GM12873 (cell line): ENCODE measurements around the gene MYOZ2.

ENCODE experiments used
- TF ChIP-seq, protein P1 (sequence below): IDR thresholded peaks from 2 replicates; pipeline ENCODE4 v1.5.1; 2012; ENCODE audit warnings: low read depth, mild to moderate bottlenecking, moderate library complexity, low read length, control low read depth; ENCODE audit not compliant: insufficient read depth; ENCODE audit errors: missing control alignments

Gene MYOZ2

DNA sequence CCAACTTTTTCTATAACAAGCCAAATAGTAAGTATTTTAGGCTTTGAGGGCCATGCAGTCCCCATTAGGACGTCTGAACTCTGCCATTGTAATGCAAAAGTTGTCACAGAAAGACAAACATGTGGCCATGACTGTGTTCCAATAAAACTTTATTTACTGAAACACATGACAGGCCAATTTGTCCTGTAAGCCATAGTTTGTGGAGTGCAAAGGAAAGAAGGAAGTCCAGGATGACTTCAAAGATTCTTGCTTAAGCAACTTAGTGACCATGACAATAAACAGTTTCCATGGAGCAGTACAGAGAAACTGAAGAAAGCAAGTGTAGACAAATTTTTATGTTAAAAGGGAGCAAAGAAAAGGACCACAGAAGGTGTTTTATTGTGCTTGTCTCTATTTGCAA lies 35.0 kb upstream of the MYOZ2 start:
- TF ChIP-seq, protein P1, sequence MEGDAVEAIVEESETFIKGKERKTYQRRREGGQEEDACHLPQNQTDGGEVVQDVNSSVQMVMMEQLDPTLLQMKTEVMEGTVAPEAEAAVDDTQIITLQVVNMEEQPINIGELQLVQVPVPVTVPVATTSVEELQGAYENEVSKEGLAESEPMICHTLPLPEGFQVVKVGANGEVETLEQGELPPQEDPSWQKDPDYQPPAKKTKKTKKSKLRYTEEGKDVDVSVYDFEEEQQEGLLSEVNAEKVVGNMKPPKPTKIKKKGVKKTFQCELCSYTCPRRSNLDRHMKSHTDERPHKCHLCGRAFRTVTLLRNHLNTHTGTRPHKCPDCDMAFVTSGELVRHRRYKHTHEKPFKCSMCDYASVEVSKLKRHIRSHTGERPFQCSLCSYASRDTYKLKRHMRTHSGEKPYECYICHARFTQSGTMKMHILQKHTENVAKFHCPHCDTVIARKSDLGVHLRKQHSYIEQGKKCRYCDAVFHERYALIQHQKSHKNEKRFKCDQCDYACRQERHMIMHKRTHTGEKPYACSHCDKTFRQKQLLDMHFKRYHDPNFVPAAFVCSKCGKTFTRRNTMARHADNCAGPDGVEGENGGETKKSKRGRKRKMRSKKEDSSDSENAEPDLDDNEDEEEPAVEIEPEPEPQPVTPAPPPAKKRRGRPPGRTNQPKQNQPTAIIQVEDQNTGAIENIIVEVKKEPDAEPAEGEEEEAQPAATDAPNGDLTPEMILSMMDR = no peak

DNA sequence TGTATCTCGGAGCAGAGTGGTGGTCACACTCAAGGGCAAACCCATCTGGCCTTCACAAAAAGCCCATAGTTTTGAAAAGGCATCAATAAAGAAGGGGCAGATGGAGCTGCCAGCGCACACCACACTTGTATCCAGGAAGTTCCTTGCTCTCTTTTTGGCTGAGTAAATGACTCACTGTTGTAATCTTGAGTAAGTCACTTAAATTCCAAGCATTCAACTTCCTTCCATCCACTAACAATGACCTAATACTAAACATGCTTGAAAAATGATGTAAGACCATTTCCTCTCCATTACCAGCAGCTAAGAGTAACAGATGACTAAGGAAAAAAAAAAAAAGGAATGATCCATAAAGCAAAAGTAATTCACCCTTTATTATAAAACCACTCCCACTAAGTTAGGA lies 32.4 kb upstream of the MYOZ2 start:
- TF ChIP-seq, protein P1 = no peak

DNA sequence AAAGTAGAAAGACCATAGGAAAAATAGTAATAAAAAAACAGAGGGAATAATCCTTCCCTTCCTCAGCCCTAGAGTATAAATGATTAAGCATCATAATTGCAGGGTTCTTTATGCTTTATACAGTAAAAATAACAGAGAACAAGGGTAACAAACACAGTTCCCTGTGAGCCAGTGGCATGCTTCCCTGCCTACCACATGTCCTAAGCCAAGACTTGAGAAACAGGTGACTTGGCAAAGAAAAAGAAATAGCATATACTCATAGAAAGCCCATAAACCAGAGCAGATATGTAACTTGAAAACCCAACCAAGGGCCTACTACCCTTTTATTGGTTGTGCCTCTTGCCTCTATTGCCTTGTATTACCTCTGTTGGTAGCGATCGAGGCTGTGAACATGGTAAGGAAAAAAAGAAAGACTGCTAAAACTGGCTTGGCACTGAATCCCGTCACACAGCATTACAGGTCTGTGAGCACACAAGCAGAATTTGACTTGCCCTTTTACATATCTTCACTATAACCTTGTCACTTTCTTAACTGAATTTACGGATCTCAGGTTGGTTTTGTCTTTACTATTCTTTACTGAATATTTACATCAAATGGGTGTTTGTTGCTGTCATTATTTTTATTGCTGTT lies 30.9 kb upstream of the MYOZ2 start:
- TF ChIP-seq, protein P1 = no peak

DNA sequence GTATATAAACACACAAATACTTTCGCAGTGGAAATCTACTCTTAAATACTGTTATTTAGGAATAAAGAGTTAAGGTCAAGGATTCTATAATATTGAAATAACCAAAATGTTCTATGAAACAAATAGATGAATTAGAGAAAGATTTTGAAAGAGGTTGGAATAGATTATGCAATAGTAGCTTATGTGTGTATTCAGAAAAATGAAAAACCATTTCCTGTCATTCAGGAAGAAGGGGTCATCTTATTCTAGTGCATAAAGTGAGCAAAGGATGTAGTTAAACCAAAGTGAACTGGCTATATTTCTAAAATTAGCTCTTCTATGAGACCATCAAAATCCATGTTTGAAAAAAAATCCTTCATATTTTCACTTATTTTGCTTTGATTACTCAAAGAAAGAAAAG lies 30.0 kb upstream of the MYOZ2 start:
- TF ChIP-seq, protein P1 = no peak

DNA sequence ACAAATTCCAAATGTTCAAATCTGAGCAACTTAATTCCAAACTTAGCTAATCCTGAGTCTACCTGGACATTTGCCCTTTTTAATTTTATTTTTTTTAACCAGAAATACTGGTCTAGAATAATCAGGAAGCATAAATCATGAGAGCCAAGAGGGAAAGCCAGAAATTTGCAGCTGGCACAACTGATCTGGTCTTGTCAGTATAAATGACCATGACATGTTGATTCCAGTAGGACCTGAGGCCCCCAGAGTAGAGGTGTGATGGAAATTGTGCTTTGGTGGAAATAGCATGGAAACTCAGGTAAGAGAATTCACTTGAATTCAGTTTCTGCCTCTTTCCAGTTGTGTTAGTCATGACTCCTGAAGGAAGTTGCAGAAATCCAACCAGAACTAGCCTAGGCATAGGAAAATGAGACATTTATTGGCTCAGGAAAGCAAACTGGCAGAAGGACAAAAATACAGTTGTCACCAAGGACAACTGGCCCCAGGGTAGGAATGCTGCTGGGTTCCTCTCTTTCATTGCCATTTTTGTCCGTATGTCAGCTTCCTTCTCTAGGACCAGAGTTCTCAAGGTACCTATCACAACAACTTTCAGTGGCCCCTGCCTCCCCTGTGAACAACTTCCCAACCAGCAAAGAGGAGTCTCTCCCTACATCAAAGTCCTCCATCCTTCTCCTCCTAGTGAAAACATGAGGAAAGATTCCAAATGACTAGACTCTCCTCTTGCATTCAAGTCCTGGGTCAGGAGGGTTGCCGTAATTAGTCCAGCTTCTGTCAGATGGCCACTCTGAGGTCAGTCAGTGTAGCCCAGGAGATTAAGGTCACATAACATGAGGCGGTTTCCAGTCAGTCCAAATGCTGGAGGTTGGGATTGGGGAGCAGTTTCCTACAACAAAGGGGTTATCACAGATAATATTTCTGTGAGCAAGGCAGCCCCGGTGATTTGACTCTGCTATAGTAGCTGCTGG lies 29.3 kb upstream of the MYOZ2 start:
- TF ChIP-seq, protein P1 = no peak

DNA sequence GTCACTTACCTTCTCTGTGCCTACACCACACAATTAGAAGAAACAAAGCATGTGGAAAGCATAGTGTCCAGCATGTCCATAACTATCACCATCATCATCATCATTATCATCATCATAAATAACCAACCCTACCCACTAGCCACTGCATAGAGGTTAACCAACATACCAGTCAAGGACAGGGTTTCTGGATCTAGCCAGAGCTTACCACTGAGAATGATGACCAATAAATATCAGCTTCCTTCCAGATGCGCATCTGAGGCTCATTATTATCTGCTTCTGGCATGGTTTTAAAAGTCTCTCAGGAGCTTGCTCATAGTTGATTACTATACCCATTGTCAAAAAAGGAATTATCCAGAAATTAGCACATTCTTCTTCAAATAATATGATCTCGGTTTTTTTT lies 25.5 kb upstream of the MYOZ2 start:
- TF ChIP-seq, protein P1 = no peak

DNA sequence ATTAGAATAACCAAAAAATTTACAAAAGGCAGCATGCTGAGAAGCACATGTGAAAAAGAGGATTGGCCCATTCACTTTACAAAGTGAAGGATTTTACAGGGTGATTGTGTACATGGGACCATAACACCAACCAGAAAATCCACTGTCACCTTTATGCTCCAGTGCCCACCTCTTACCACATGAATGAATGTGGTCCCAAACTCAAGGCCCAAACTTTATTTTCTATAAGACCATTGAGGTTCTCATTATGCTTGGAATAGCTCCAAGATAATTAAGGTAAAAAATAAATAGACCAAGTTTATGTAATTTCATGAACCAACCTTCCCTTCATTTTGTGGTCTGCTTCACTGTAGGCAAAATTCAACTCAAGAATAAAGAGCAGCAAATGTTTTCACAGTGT lies 24.3 kb upstream of the MYOZ2 start:
- TF ChIP-seq, protein P1 = no peak
